ENCODE measurements around the gene KIT.

The KIT gene

GRCh38 chr4:54660591-54660990, 2.8 kb downstream of the KIT start:
- DNase-seq (ENCODE audit: low read depth, low spot score) = no peak

GRCh38 chr4:54661169-54661568, 3.4 kb downstream of the KIT start:
- DNase-seq (ENCODE audit: low read depth, low spot score) = no peak

- peak; percentile 68 for DNase-seq (ENCODE audit: low read depth, low spot score)
These were observed 3.9 kb downstream of the KIT start for GRCh38 chr4:54661686-54662085.

GRCh38 chr4:54662123-54662522, 4.4 kb downstream of the KIT start:
- DNase-seq (ENCODE audit: low read depth, low spot score) = no peak

- DNase-seq (ENCODE audit: low read depth, low spot score) = no peak
These were observed 5.3 kb downstream of the KIT start for GRCh38 chr4:54662901-54663585.

- DNase-seq (ENCODE audit: low read depth, low spot score) = no peak
These were observed 6.6 kb downstream of the KIT start for GRCh38 chr4:54664400-54664799.

- no peak for DNase-seq (ENCODE audit: low read depth, low spot score)
These were observed 10.4 kb downstream of the KIT start for GRCh38 chr4:54668014-54668611.

GRCh38 chr4:54669831-54670230, 12.1 kb downstream of the KIT start:
- no peak for DNase-seq (ENCODE audit: low read depth, low spot score)

- no peak for DNase-seq (ENCODE audit: low read depth, low spot score)
These were observed 18.1 kb downstream of the KIT start for GRCh38 chr4:54675721-54676461.

- no peak for DNase-seq (ENCODE audit: low read depth, low spot score)
These were observed 18.9 kb downstream of the KIT start for GRCh38 chr4:54676658-54677057.

GRCh38 chr4:54677416-54677815, 19.7 kb downstream of the KIT start:
- DNase-seq (ENCODE audit: low read depth, low spot score) = no peak

- DNase-seq (ENCODE audit: low read depth, low spot score) = no peak
These were observed 20.3 kb downstream of the KIT start for GRCh38 chr4:54677853-54678650.

- no peak for DNase-seq (ENCODE audit: low read depth, low spot score)
These were observed 21.1 kb downstream of the KIT start for GRCh38 chr4:54678826-54679225.

- DNase-seq (ENCODE audit: low read depth, low spot score) = no peak
These were observed 22.1 kb downstream of the KIT start for GRCh38 chr4:54679813-54680212.

GRCh38 chr4:54683616-54684346, 26.0 kb downstream of the KIT start:
- no peak for DNase-seq (ENCODE audit: low read depth, low spot score)

- DNase-seq (ENCODE audit: low read depth, low spot score) = no peak
These were observed 28.1 kb downstream of the KIT start for GRCh38 chr4:54685810-54686209.

- DNase-seq (ENCODE audit: low read depth, low spot score) = peak; percentile 59
These were observed 30.4 kb downstream of the KIT start for GRCh38 chr4:54687887-54688841.

- DNase-seq (ENCODE audit: low read depth, low spot score) = no peak
These were observed 37.6 kb downstream of the KIT start for GRCh38 chr4:54695337-54695736.

- DNase-seq (ENCODE audit: low read depth, low spot score) = no peak
These were observed 38.0 kb downstream of the KIT start for GRCh38 chr4:54695788-54696187.

GRCh38 chr4:54696649-54697048, 38.9 kb downstream of the KIT start:
- DNase-seq (ENCODE audit: low read depth, low spot score) = no peak
